B cell (primary cell): Measurements from ENCODE around the gene COX7A1. TPM values are rescaled to one million over a fixed set of nuclear protein-coding genes. Genes with fewer than 3 reads are reported as not detected.

Experiments used
- ATAC-seq: fragments of 200-7000 bp; cut with Tn5 transposase; one replicate; pipeline ENCODE4 v1.10.0; 2021; ENCODE audit warnings: low read depth, mild to moderate bottlenecking, moderate number of reproducible peaks, moderate library complexity
- CTCF ChIA-PET: fragments of 350-600 bp; sonication (Branson Sonifier 250); formaldehyde crosslinking; loops from one replicate; lab custom pipeline; 2021; ENCODE audit warnings: antibody characterized with exemption, inconsistent platforms; lab: Charles Lee
- POLR2A ChIA-PET: fragments of 350-600 bp; sonication (Branson Sonifier 250); formaldehyde crosslinking; loops from one replicate; lab custom pipeline; 2021; ENCODE audit warnings: antibody characterized with exemption; lab: Charles Lee
- DNase-seq: peaks from one replicate; pipeline ENCODE4 v3.0.0; 2013
- H2AFZ ChIP-seq: 2 replicates; pipeline ENCODE4 v1.6.1; 2012; ENCODE audit warnings: mild to moderate bottlenecking, low read depth, low read length; ENCODE audit not compliant: insufficient read depth, poor library complexity, severe bottlenecking
- H3K27ac ChIP-seq, 2 donors: 1 replicate in 1 of 2; 2 replicates in 1 of 2; pipeline ENCODE4 v1.5.1; 2012 to 2013; ENCODE audit warnings: low read length in 2 of 2, mild to moderate bottlenecking in 2 of 2, moderate library complexity in 1 of 2
- H3K27me3 ChIP-seq, 4 experiments: fragments of 200-600 bp in 1 of 4; sonication (generic) in 1 of 4; replicated peaks in 1 of 4; 1 replicate in 2 of 4; 2 replicates in 2 of 4; pipeline versions ENCODE4 v1.6.1 to v1.7.0; 2013 to 2016; ENCODE audit warnings: low read length in 3 of 4, mild to moderate bottlenecking in 2 of 4, mixed read lengths in 1 of 4, moderate library complexity in 1 of 4; ENCODE audit not compliant: insufficient read depth in 4 of 4, control insufficient read depth in 3 of 4; ENCODE audit errors: control extremely low read depth in 1 of 4
- H3K36me3 ChIP-seq, 2 experiments: replicated peaks in 1 of 2; 1 replicate in 1 of 2; 2 replicates in 1 of 2; pipeline versions ENCODE4 v1.6.1 to v1.7.1; 2013; ENCODE audit warnings: low read length in 1 of 2; ENCODE audit not compliant: insufficient read depth in 2 of 2, control insufficient read depth in 1 of 2; ENCODE audit errors: control extremely low read depth in 1 of 2, extremely low read depth in 1 of 2
- H3K4me1 ChIP-seq, 2 donors: fragments of 200-600 bp in 1 of 2; sonication (generic) in 1 of 2; 1 replicate in 1 of 2; 2 replicates in 1 of 2; pipeline versions ENCODE4 v1.5.1 to v1.6.1; 2013 to 2017; ENCODE audit warnings: low read length in 2 of 2; ENCODE audit not compliant: control insufficient read depth in 2 of 2, insufficient read depth in 2 of 2
- H3K4me2 ChIP-seq: replicated peaks from 2 replicates; pipeline ENCODE3; 2012; ENCODE audit warnings: mild to moderate bottlenecking, low read depth, low read length; ENCODE audit not compliant: poor library complexity, severe bottlenecking
- H3K4me3 ChIP-seq, 5 experiments: fragments of 200-600 bp in 1 of 5; sonication (generic) in 1 of 5; 1 replicate in 3 of 5; 2 replicates in 2 of 5; pipeline versions ENCODE4 v1.5.1 to v1.7.0; 2011 to 2016; ENCODE audit warnings: low read length in 4 of 5, mild to moderate bottlenecking in 4 of 5, low read depth in 2 of 5, control low read depth in 1 of 5, moderate library complexity in 1 of 5; ENCODE audit not compliant: insufficient read depth in 1 of 5; ENCODE audit errors: control extremely low read depth in 1 of 5, extremely low read depth in 1 of 5
- H3K79me2 ChIP-seq: fragments of 200-600 bp; sonication (generic); one replicate; pipeline ENCODE4 v1.6.0; 2016; ENCODE audit warnings: low read length; ENCODE audit not compliant: control insufficient read depth, insufficient read depth
- H3K9ac ChIP-seq: fragments of 200-600 bp; sonication (generic); 2 replicates; pipeline ENCODE4 v1.6.1; 2017; ENCODE audit warnings: mild to moderate bottlenecking, low read length, moderate library complexity
- H3K9me3 ChIP-seq, 3 donors: one replicate each; pipeline versions ENCODE4 v1.6.1 to v1.7.1; 2013; ENCODE audit warnings: low read length in 2 of 3; ENCODE audit not compliant: control insufficient read depth in 2 of 3, insufficient read depth in 1 of 3; ENCODE audit errors: control extremely low read depth in 1 of 3
- H4K20me1 ChIP-seq: 2 replicates; pipeline ENCODE4 v1.6.0; 2012; ENCODE audit warnings: mild to moderate bottlenecking, low read length; ENCODE audit not compliant: insufficient read depth, control insufficient read depth, poor library complexity, severe bottlenecking
- H3K27ac Mint-ChIP-seq: one replicate; pipeline ENCODE4 v1.8.0; 2021; ENCODE audit warnings: mixed read lengths
- H3K27me3 Mint-ChIP-seq: one replicate; pipeline ENCODE4 v1.8.0; 2021; ENCODE audit warnings: mixed read lengths
- H3K4me1 Mint-ChIP-seq: one replicate; pipeline ENCODE4 v1.8.0; 2021; ENCODE audit warnings: mixed read lengths
- H3K4me3 Mint-ChIP-seq: one replicate; pipeline ENCODE4 v1.8.0; 2021; ENCODE audit warnings: mixed read lengths
- H3K9me3 Mint-ChIP-seq: one replicate; pipeline ENCODE4 v1.8.0; 2022; ENCODE audit warnings: mixed read lengths; ENCODE audit not compliant: insufficient read depth
- EZH2 ChIP-seq: IDR thresholded peaks from 2 replicates; pipeline ENCODE4 v1.6.1; 2012; ENCODE audit warnings: borderline replicate concordance, low read depth, mild to moderate bottlenecking, moderate library complexity, low read length; ENCODE audit not compliant: insufficient read depth, poor library complexity, severe bottlenecking
- WGBS: methylation state at CpG from one replicate; pipeline ENCODE4 v1.1.5; 2013; ENCODE audit warnings: missing lambda C conversion rate; ENCODE audit not compliant: insufficient coverage; 5-methylcytosine and 5-hydroxymethylcytosine counted together
- intact Hi-C: fragments of 100-400 bp; cut with micrococcal nuclease; formaldehyde crosslinking; loops from one replicate; pipeline ENCODE4 v1.10.0; 2022
- polyA plus RNA-seq: library from polyadenylated mRNA; depleted of rRNA; stranded (reverse); fragments of >200 nt; gene quantifications from 2 replicates; pipeline ENCODE4 v1.2.3, GENCODE V29; 2012
- total RNA-seq, 2 donors: library from RNA; stranded (reverse); fragments of 120-200 nt in 1 of 2; gene quantifications; 1 replicate in 1 of 2; 2 replicates in 1 of 2; pipeline versions ENCODE4 v1.2.3 to v1.2.4, GENCODE V29; 2013 to 2022
- TF ChIP-seq, protein P1 (sequence below): fragments of 200-600 bp; IDR thresholded peaks from one replicate; pipeline ENCODE4 v1.8.0; 2022; ENCODE audit warnings: antibody characterized with exemption, mild to moderate bottlenecking

The COX7A1 gene
- total and polyA plus RNA-seq, 2 donors (not counting 1 experiment from before 2014, with no cell fraction given): not detected

DNA sequence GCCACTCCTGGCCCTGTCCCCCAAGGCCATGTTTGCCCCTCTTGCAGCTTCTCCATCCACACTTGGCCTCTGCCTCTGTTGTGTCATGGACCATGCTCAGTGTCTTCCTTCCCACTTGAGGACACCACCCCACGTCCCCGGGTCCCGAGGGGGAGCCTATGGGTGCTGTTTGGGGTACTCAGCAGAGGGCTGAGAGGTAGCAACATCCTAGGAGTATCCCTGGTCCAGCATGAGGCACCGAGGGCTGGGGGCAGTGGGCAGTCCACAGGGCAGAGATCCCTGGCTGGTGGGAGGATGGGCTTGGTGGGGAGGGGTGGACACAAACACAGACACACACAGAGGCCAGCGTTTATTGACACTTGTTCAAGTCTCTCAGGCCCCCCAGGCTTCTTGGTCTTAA, 1.7 kb downstream of the COX7A1 start:
- ChIA-PET POLR2A (no interaction called here), CTCF (interaction anchor here (1.3 kb wide), 1 partner anchor 23 kb away, joined by 3 read pairs; no protein-coding TSS in a partner anchor)
- H3K4me3 Mint-ChIP-seq: no peak overlapping the region
- no peaks in the 10 kb centered on the region for H3K9me3 Mint-ChIP-seq
- H3K4me1 ChIP-seq: no peaks in the 10 kb centered on the region
- H3K36me3 ChIP-seq: peaks cover 1 to 50% of the 10 kb centered on the region in 2 experiments
- no peak overlapping the region for H3K9ac ChIP-seq
- H3K27ac ChIP-seq: no peak overlapping the region
- no peak overlapping the region for H3K4me2 ChIP-seq
- ATAC-seq (no peak), DNase-seq (no peak)
- H3K27ac Mint-ChIP-seq: no peak overlapping the region
- WGBS: 83% methylated on average over 5 of the region's 5 CpGs
- TF ChIP-seq, protein P1, sequence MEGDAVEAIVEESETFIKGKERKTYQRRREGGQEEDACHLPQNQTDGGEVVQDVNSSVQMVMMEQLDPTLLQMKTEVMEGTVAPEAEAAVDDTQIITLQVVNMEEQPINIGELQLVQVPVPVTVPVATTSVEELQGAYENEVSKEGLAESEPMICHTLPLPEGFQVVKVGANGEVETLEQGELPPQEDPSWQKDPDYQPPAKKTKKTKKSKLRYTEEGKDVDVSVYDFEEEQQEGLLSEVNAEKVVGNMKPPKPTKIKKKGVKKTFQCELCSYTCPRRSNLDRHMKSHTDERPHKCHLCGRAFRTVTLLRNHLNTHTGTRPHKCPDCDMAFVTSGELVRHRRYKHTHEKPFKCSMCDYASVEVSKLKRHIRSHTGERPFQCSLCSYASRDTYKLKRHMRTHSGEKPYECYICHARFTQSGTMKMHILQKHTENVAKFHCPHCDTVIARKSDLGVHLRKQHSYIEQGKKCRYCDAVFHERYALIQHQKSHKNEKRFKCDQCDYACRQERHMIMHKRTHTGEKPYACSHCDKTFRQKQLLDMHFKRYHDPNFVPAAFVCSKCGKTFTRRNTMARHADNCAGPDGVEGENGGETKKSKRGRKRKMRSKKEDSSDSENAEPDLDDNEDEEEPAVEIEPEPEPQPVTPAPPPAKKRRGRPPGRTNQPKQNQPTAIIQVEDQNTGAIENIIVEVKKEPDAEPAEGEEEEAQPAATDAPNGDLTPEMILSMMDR: no peak
- TF ChIP-seq EZH2: no peak
- no peak overlapping the region for H3K4me3 ChIP-seq
- no peaks in the 10 kb centered on the region for H3K27me3 ChIP-seq
- H3K79me2 ChIP-seq: peaks cover 6% of the 10 kb centered on the region
- H2AFZ ChIP-seq: no peak overlapping the region
- peaks cover 8% of the 10 kb centered on the region for H4K20me1 ChIP-seq
- H3K9me3 ChIP-seq: no peaks in the 10 kb centered on the region
- no peaks in the 10 kb centered on the region for H3K27me3 Mint-ChIP-seq
- H3K4me1 Mint-ChIP-seq: no peaks in the 10 kb centered on the region
- intact Hi-C loops: no loop called here

GRCh38 chr19:36149673-36150406, 2.4 kb downstream of the COX7A1 start:
- Histone ChIP-seq H3K9ac (no peak overlapping the region), H3K4me1 (no peaks in the 10 kb centered on the region), H2AFZ (no peak overlapping the region), H3K27ac (no peak overlapping the region), H3K27me3 (no peaks in the 10 kb centered on the region), H3K79me2 (peaks cover 6% of the 10 kb centered on the region), H4K20me1 (peaks cover 8% of the 10 kb centered on the region), H3K9me3 (no peaks in the 10 kb centered on the region), H3K4me2 (no peak overlapping the region), H3K36me3 (peaks cover 1 to 54% of the 10 kb centered on the region in 2 experiments), H3K4me3 (no peak overlapping the region)
- intact Hi-C loops: no loop called here
- 97% methylated on average over 11 of the region's 13 CpGs for WGBS
- H3K9me3 Mint-ChIP-seq: no peaks in the 10 kb centered on the region
- no peak for TF ChIP-seq EZH2
- TF ChIP-seq, protein P1: no peak
- H3K4me3 Mint-ChIP-seq: no peak overlapping the region
- CTCF ChIA-PET: interaction anchor here (0.6 to 1.0 kb wide), 2 partner anchors 22 to 23 kb away, joined by 3 read pairs; no protein-coding TSS in a partner anchor
- H3K27me3 Mint-ChIP-seq: no peaks in the 10 kb centered on the region
- DNase-seq (no peak), ATAC-seq (no peak)
- POLR2A ChIA-PET: no interaction called here
- no peaks in the 10 kb centered on the region for H3K4me1 Mint-ChIP-seq
- no peak overlapping the region for H3K27ac Mint-ChIP-seq
